GM18870 (cell line): ENCODE measurements around the gene PTGR3.

ENCODE experiments used
- ATAC-seq: cut with Tn5 transposase; IDR thresholded peaks from one replicate; pipeline ENCODE4 v1.9.1; 2021; ENCODE audit warnings: moderate library complexity; ENCODE audit not compliant: unreplicated experiment

Gene PTGR3

DNA sequence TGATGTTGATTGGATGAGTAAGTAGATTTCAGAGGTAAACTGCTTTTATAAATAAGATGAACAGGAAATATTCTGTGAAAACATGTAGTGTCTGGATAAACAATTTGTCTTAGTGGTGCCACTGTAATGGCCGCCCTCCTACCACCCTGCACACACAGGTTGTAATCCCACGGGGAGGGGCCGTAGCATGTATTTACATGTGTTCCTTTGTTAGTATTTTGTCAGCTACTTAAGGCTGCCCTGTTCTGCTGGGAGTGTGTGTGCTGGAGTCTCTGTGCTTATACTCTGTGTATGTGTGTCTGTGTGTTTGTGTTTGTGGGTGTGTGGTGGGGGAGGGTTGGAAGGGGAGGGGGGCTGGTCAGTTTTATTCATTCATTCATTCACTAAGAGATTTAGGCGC, 6.7 kb upstream of the PTGR3 start:
- ATAC-seq, result no peak

DNA sequence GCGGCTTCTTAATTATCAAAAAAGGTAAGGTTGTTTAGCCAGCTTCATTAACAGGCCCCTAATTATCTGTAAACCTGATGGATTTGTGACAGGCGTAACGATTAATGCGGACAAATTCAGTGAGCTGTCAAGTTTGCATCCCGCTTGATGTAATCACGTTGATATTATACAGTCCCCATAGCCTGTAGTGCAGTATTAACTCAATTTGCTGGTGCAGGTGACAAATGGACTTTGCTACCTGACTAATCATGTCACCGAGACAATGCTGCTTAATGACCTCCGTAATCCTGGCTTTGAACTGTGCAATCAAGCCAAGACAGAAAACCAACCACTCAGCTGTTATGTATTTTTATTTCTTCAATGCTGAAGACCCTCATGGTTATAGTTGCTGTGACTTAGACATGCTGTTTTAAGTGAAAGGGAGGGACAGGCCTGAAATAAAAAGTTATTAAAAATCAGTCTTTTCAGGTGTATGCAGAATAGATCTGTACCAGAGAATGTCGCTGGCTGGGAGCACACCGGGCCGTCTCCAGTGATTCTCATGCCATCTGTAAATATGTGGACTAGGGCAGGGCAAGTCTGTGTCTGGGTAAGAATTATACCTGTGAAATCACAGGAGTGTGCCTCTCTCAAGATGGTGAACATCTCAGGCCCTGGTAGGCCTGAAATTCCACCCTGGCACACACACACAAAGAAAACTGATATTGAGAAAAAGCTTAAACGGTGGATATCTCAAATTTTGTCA, 6.0 kb upstream of the PTGR3 start:
- ATAC-seq, result no peak

DNA sequence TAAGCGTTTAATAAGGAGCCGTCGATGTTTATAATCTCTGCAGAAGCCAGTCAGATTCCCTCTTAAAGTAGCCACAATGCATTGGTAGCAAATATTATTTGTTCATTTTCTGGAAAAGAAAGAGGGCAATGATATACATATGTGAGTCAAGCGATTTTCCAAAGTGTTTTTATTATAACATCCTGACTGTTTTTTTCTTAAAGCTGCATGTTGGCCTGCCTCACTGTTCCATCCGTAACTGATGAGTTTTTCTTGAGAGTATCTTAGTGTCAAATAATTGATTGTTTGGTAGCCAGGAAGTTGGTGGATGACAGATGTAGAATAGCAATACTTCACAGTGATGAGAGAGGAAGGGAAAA, 5.4 kb upstream of the PTGR3 start:
- ATAC-seq, result no peak

DNA sequence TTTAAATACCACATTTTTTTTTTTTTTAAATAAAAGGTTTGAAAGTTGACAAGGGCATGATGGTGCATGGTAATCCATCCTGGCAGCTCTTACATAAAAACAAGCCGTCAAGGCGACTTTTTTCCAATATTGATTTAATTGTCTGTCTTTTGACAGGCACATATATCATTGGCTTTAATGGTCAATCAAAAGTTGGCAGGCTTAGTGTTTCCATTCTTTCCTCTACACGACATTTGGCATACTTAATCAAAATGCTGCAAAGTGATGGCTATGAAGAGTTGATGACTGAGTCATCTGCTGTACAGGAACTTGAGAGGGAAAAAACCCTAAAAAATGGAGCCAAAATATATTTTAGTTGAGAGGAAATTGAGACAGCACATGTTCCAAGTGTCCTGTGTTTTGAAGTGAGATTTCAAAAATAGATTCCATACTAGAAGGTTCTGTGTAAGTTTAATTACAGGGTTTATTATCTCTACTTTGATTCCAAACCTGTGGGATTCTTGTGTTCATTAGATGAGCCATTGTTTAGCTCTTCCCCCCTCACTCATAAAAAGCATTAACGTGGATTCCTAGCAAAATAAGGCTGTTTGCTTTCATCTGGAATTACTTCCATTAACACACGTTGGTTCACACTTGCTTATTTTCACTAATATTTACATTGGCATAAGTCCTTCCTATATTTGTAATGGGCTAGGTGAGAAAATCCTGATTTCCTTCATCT, 4.8 kb upstream of the PTGR3 start:
- ATAC-seq, result no peak

DNA sequence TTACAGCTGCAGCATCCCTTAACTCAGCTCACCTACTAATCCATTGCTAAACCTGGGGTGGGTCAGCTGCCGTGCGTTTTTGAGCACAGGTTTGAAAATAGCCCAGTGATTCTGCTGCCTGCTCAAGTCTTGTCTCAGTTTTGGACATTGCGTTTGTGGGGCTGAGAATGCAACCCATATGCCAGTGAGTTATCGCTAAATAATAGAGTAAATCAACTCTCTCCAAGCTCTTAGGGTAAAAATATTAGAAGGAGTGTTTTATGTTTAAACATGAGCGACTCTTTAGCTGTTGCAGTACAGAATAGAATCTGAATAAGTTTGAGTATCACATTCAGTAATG, 3.8 kb upstream of the PTGR3 start:
- no peak for ATAC-seq

DNA sequence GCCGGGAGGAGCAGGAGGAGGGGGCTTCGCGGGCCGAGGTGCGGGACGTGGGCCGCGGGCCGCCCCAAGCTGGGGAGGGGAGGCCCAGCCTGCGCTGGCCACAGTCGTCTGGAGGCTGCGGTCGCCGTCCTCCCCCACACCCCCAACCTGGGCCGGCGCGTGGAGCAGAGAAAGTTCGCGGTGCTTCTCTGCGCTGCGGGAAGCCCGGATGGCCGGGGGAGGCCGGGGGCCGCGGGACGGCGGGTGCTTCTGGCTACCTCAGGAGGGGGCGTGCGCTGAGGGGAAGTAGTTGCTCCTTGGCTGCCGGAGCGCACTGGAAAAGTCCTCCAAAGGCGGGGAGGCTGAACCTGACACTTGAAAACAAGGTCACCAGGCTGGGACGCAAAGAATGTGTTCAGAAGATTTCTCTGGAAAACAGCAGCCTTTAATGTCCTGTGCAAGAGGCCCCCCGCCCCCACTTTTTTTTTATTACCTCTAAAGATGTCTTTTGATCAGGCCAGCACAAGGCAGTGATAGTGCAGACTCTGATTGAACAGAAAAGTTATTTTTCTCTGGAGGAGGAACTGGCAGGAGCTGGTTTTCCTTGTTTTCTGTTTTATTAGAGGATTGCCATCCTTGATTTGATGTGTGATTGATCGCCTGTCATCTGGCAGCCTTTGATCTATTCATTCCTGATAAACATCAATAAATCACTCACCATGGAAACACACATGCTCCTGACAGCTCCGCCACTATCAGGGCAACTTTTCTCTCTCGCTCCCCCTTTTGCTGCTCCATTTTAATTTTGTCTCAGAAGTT, 3.2 kb upstream of the PTGR3 start:
- no peak for ATAC-seq

DNA sequence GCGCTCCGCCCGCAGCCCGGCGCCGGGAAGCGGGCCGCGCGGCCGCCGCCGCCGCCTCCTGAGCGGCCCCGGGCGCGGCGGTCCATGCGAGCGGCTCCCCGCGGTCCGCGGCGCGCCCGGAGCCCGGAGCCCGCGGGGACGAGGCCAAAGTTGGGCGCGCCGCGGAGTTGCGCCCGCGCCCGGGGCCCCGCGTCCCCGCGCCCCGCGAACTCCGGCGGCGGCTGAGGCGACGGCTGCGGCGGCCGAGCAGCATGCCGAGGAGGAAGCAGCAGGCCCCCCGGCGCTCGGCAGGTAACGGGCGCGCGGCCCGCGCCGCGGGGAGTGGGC, 2.6 kb upstream of the PTGR3 start:
- no peak for ATAC-seq

DNA sequence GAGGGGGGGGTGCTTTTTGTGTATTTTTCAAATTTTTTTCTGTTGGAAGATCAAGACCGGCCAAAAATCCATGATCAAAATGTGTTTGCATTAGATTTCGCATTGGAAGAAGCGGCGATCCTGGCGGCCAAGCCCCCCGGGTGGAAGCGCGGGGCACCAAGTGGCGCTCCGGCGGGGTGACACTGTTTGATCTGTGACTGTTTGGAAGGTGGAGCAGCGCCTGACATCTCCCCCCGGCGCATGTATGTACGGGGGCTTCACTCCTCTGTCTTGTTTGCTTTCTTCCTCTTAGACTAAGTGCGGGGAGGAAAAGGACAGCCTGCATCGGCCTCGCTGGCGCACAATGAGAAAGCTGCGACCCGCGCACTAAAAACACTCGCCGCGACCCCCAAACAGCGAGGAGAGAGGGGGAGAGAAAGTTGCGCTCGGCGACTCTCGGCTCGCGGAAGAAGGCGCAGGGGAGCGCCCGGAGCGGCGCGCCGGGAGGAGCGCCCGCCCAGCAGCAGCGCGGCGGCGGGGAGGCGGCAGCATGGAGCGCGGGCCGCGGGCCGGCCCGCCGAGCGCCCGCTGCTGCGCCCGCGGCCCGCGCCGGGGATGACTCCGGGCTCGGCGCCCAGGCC, 2.2 kb upstream of the PTGR3 start:
- no peak for ATAC-seq

DNA sequence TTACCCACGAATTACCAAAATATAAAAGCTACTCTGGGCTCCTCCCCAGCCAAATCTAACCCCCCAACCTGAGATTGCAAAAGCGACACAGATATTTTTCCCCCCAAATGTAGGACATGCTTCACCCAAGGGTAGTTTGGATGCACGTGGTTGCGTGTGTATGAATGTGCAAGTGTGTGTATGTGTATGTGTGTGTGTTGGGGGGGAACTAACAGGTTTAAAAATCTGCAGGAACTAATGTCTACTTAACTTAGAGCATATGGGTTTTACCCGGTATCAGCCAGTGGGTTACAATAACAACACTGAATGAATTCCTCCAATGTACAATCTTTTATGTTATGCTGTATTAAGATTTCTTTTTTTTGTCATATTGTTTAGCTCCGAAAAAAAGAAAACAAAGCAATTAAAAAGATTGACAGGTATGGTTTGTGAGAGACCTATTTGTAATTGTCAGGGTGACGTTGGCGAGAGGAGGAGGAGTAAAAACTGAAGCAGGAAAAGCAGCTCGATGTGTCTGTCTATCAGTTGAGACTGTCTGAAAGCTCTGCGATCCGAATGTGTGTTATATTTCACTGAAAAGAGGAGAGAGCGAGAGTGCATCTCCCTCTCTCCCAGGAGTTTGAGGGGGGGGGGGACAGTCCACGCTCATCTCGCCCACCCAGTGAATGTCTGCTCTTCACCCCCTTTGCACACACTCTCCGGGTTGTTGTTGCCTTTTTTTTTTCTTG, 1.5 kb upstream of the PTGR3 start, which contains the start of gene TSHZ1:
TSHZ1 (plus strand) TSS at position 524 of the 728 bp plus-strand sequence. CDS start 1,080 bp downstream, outside the sequence.
- peak; percentile 65 for ATAC-seq

DNA sequence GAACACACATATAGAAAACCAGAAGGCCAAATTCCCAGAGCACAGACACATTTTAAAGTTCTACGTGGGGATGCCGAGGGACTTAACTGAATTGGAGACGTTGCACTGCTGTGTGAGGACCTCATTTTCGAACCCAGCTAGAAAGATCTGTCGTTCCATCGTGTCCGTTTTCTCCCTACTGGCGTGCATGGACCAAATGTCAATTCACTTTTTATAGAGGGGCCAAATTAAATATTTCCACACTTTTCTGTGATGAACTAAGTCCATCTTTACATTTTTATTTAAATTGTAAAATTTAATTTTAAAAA, 966 bp upstream of the PTGR3 start:
- peak; percentile 1 for ATAC-seq

DNA sequence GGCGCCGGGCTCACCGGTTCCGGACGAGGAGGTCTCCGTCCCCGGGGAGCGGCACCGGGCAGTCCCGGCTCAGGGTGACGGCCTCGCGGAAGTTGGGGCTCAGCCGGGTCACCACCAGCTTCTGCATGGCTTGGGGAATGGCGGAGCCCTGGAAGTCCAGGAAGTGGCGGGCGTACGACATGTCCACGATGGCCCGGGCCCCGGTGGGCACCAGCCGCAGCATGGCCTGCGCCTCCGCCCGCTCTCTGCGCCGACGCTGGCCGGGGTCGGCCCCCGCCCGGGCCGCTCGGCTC, 157 bp downstream of the PTGR3 start:
- peak; percentile 7 for ATAC-seq

DNA sequence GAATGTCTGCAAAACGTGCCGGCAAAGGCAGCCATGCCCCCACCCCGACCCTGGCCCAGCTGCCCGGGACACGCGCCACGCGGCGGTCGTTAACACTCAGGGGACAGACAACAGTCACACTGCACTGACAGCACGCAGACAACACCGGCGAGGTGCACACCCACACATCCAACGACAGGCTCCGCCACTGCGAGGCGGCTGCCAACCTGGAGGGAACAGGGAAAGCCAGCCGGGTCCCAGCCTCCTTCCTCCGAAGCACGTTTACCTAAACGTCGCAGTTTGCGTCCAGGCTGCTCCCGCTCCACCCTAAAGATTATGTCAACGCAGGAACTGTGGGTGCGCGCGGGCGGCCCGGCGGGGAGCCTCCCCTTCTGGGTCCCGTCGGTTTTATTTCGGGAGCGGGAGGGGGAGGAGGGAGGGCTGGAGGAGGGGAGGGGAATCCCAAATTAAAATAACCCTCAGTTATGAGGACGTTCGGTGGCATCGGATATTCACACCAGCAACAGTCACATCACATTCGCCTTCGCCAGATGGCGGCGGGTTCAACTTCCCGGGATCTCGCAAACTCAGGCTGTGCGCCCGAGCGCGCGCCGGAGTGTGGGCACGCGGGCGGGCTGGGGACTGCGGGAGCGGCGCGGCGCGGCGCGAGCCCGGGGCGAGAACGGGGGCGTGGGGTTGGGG, 644 bp downstream of the PTGR3 start:
- peak; percentile 2 for ATAC-seq

DNA sequence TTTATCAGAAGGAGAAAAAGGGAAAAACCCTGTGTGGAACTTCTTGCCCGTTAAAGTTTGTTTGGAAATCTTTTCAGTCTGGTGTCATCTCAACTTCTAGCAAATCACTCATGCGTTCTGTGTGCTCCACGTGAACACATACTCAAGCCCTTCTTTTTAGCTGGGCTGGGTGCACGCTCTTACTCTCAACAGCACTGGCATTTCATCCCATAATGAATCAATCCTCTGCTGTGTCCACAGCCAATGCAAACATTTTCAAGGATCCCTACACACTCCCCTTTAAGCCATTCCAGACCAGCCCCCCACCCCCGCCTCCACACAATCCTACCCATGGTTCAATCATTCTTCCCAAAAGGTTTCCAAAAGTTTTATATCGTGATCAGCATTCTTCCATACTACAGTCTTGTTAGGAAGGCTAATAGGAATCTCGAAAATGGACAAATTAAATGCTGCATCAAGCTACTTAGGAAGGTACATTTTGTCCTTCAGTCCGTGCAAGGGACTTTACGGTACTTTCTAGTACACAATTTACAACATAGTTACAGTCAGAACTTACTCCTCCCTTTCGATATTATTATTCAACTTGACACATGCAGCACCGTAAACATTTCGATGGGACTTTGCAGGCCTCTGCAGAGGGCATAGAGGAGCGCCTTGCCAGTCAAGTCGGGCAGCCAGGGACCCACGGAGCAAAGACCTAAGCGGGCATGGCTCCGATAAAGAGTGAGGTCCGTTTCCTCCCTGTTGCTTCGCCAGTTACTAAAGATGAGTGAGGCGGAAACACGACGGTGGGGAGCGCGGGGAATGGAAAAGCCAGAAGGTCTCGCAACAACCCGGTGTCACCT, 1.4 kb downstream of the PTGR3 start:
- ATAC-seq, result no peak

DNA sequence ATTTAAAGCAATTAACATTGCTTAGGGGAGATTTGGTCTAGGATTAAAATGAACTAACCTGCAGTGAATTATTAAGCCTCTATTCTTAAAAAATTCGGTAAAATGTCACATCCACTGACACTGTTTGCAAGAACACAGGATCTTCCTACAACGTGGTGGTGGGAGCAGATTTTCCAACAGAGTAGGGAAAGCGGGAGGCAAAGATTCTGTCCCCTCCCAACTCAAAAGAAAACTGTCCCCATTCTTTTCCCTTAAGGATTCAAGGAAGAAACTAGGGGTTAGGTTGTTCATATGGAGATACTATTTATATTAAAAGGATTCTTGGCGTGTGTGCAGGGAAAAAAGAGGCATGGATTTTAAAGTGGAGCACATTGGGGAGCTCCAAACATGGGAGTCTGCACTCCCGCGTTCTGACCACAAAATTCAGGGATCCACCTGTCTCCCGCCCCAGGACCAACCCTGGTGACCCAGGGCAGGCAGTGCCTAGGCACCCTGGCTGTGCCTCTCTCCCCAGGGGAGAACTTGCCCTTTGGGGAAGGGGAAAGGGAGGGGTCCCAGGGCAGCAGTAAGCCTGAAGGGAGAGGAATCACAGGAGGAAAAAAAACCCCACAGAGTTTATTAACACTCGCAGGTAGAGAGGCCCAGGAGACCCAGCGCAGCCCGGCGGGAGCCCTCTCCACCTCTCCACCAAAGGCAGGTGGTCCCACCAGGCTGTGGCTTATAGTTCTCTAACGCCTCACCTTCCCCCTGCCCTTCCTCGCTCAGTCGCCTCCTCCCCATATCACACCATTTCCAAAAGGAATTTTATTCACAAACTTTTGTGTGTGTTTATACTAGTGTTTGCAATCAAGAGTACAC, 2.3 kb downstream of the PTGR3 start:
- ATAC-seq, result no peak

DNA sequence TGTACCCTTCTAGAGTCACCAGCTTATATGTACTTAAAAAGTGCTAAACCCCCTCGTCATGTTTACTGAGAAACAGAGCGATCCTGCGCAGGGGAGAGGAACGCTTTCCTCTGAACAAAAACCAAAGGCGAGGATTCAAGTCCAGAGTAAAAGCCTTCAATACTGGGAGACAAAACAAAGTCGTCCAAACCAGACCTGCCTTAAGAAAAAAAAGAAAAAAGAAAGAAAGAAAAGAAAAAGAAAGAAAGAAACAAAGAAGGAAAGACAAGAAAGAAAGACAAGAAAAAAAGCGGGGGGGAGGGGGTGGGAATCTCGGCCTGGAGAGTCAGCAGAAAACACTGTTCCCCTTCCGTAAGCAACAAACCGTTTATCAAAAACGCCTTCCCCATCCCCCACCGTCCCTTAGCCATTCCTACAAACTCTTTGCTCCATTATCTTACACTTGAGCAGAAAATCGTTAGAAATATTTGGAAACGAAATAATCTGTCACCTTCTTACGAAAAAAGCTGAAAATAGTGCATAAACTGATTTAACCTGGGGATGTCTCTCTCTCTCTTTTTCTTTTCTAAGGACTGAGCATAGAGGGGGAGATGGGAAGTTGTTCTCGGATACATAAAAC, 3.3 kb downstream of the PTGR3 start:
- no peak for ATAC-seq

DNA sequence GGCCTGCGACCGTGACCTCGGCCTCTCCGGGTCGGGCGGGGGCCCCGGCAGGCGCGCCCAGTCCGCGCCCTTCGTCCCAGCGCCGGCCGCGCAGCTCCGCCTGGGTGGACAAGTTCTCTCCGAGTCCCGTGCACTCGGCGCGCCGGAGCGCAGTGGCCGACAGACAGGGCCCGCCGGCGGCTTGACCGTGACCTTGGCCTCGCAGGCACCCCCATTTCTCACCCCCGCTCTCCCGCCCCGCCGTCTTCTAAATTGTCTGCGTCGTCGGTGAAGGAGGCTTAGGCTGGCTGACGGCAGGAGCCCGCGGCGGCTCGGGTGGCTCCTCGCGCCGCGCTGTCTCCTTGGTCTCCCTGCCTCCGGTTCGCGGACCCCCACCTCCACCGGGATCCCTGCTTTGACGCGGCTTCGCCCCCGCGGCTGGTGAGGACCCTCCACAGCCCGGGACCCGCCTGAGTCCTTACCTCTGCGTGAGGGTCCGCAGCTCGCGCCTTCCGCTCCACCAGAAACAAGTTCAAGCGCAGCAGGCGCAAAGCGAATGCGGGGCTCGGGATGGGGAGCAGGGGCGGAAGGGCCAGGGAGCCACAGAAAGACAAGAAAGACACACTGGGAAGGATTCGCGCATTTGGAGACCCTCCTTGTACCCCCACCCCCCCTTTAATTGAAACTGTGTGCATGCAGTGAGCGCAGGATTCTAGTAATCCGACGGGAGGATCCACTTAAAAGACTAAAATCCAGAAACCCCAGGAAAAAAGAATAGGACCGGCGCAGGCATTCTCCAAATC, 4.0 kb downstream of the PTGR3 start:
- no peak for ATAC-seq

DNA sequence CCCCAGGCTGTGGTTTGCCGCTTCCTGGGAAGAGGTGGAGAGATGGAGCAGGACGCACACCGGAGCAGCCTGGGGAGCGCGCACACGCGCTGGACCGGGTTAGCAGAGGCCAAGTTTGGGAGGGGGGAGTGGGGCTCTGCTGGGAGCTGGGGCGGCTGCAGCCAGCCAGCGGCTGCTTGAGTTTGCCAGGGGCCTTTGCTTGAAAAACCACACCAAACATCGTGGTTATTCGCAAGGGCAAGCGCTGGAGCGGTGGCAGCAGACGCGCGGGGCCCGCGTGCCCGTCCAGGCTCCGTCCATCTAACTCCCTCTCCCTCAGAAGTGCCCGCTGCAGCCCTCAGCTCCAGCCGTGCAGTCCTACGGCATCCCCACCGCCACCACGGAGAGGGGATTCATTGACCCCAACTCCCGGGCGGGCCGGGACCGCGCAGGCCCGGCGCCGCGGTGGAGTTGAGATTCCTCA, 4.6 kb downstream of the PTGR3 start:
- ATAC-seq, result no peak
